Panc1 (cell line): ENCODE measurements around the gene RAMAC. TPM values are rescaled to one million over a fixed set of nuclear protein-coding genes. Genes with fewer than 3 reads are reported as not detected.

Source experiments
- ATAC-seq: fragments of 200-7000 bp; cut with Tn5 transposase; 2 replicates; pipeline ENCODE4 v1.9.1; 2020; ENCODE audit warnings: mild to moderate bottlenecking, moderate library complexity
- BruUV-seq: library from RNA; stranded (reverse); fragments of 400-500 nt; replicated peaks from 2 replicates; lab custom pipeline; 2021; lab: Mats Ljungman, UMichigan
- CTCF ChIA-PET: fragments of 300-600 bp; sonication (Branson Sonifier 250); formaldehyde crosslinking; loops from one replicate; lab custom pipeline; 2022; ENCODE audit warnings: antibody characterized with exemption; lab: Charles Lee
- POLR2A ChIA-PET: fragments of 300-600 bp; sonication (Branson Sonifier 250); formaldehyde crosslinking; loops from one replicate; lab custom pipeline; 2022; ENCODE audit warnings: antibody characterized with exemption; lab: Charles Lee
- DNase-seq: peaks from one replicate; pipeline ENCODE4 v3.0.0-alpha.2; 2010; ENCODE audit warnings: low read depth, low spot score
- H3K27ac ChIP-seq: 2 replicates; pipeline ENCODE4 v1.5.1; 2011; ENCODE audit warnings: mild to moderate bottlenecking, low read length, inconsistent platforms
- H3K27me3 ChIP-seq: fragments of 200-500 bp; sonication (Bioruptor generic); 2 replicates; pipeline ENCODE4 v1.6.0; 2014; ENCODE audit warnings: low read length, inconsistent platforms; ENCODE audit not compliant: control insufficient read depth, insufficient read depth
- H3K36me3 ChIP-seq: fragments of 200-500 bp; sonication (Bioruptor generic); 2 replicates; pipeline ENCODE4 v1.5.1; 2014; ENCODE audit warnings: inconsistent platforms, mild to moderate bottlenecking, low read length, moderate library complexity; ENCODE audit not compliant: control insufficient read depth, insufficient read depth
- H3K4me1 ChIP-seq: 2 replicates; pipeline ENCODE4 v1.5.1; 2011; ENCODE audit warnings: inconsistent platforms, mild to moderate bottlenecking, low read length, moderate library complexity; ENCODE audit not compliant: control insufficient read depth, insufficient read depth
- H3K4me3 ChIP-seq, 2 experiments: 2 replicates each; pipeline ENCODE4 v1.5.1; 2011 to 2012; ENCODE audit warnings: low read depth in 2 of 2, low read length in 2 of 2, mild to moderate bottlenecking in 2 of 2, inconsistent platforms in 1 of 2, moderate library complexity in 1 of 2
- H3K9me3 ChIP-seq: fragments of 200-500 bp; sonication (Bioruptor generic); 2 replicates; pipeline ENCODE4 v1.5.1; 2014; ENCODE audit warnings: low read depth, mild to moderate bottlenecking, inconsistent platforms, low read length, moderate library complexity; ENCODE audit not compliant: control insufficient read depth, insufficient read depth
- POLR2AphosphoS5 ChIP-seq: IDR thresholded peaks from 2 replicates; pipeline ENCODE4 v1.6.1; 2012; ENCODE audit warnings: mild to moderate bottlenecking, low read depth, low read length, moderate library complexity
- REST ChIP-seq, 2 experiments: IDR thresholded peaks; 2 replicates each; pipeline ENCODE4 v1.6.1; 2011 to 2012; ENCODE audit warnings: low read depth in 2 of 2, control low read depth in 1 of 2, low read length in 1 of 2, mild to moderate bottlenecking in 1 of 2, moderate library complexity in 1 of 2; ENCODE audit not compliant: insufficient read depth in 1 of 2
- SIN3A ChIP-seq: IDR thresholded peaks from 2 replicates; pipeline ENCODE4 v1.6.1; 2012; ENCODE audit warnings: low read depth, mild to moderate bottlenecking, low read length, moderate library complexity, borderline replicate concordance; ENCODE audit not compliant: insufficient read depth
- TCF7L2 ChIP-seq: IDR thresholded peaks from 2 replicates; pipeline ENCODE4 v1.6.1; 2011; ENCODE audit warnings: mild to moderate bottlenecking, low read depth, low read length, inconsistent platforms
- in situ Hi-C: cut with HindIII; loops from 2 replicates; pipeline ENCODE4 v1.10.0; 2016; ENCODE audit warnings: low sequenced_read_pairs, low pct_unique_long_range_greater_than_20kb
- intact Hi-C: fragments of 100-400 bp; cut with micrococcal nuclease; formaldehyde crosslinking; loops from one replicate; pipeline ENCODE4 v1.10.0; 2022; ENCODE audit not compliant: unreplicated experiment
- total RNA-seq: library from RNA; stranded (reverse); gene quantifications from one replicate; pipeline ENCODE4 v1.2.1, GENCODE V29; 2021; ENCODE audit not compliant: unreplicated experiment
- TF ChIP-seq, protein P1 (sequence below): fragments of 450-650 bp; IDR thresholded peaks from 2 replicates; pipeline ENCODE4 v1.5.1; 2017; ENCODE audit warnings: mild to moderate bottlenecking

The RAMAC gene
- total RNA-seq, 1 experiment from 2014 or later = 32.0 TPM

GRCh38 chr15:82972990-82973389 lies 13.0 kb upstream of the RAMAC start:
- Histone ChIP-seq H3K9me3 (no peaks in the 10 kb centered on the region), H3K27me3 (no peaks in the 10 kb centered on the region), H3K36me3 (no peaks in the 10 kb centered on the region), H3K4me3 (no peak overlapping the region), H3K4me1 (no peaks in the 10 kb centered on the region), H3K27ac (no peak overlapping the region)
- no peak for DNase-seq
- no TSS peak for BruUV-seq
- intact Hi-C loops (no loop called here), in situ Hi-C loops (no loop called here)
- ChIA-PET POLR2A (no interaction called here), CTCF (no interaction called here)
- no peak for TF ChIP-seq POLR2AphosphoS5
- TF ChIP-seq REST (IDR thresholded peaks at IDR 0.05; ENCODE audit: insufficient read depth in 1 of 2, low read depth in 2 of 2, low read length in 1 of 2) = no peak
- TF ChIP-seq TCF7L2 = no peak
- no peak for TF ChIP-seq SIN3A
- TF ChIP-seq, protein P1, sequence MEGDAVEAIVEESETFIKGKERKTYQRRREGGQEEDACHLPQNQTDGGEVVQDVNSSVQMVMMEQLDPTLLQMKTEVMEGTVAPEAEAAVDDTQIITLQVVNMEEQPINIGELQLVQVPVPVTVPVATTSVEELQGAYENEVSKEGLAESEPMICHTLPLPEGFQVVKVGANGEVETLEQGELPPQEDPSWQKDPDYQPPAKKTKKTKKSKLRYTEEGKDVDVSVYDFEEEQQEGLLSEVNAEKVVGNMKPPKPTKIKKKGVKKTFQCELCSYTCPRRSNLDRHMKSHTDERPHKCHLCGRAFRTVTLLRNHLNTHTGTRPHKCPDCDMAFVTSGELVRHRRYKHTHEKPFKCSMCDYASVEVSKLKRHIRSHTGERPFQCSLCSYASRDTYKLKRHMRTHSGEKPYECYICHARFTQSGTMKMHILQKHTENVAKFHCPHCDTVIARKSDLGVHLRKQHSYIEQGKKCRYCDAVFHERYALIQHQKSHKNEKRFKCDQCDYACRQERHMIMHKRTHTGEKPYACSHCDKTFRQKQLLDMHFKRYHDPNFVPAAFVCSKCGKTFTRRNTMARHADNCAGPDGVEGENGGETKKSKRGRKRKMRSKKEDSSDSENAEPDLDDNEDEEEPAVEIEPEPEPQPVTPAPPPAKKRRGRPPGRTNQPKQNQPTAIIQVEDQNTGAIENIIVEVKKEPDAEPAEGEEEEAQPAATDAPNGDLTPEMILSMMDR = no peak
- no peak for ATAC-seq

- BruUV-seq = no TSS peak
- ChIA-PET CTCF (no interaction called here), POLR2A (interaction anchor here (0.6 kb wide), 1 partner anchor 134 kb away, joined by 5 read pairs; no protein-coding TSS in a partner anchor)
- in situ Hi-C loops (no loop called here), intact Hi-C loops (no loop called here)
- Histone ChIP-seq H3K9me3 (no peaks in the 10 kb centered on the region), H3K27ac (no peak overlapping the region), H3K4me3 (no peak overlapping the region), H3K36me3 (no peaks in the 10 kb centered on the region), H3K27me3 (no peaks in the 10 kb centered on the region), H3K4me1 (no peaks in the 10 kb centered on the region)
- TF ChIP-seq REST (IDR thresholded peaks at IDR 0.05; ENCODE audit: insufficient read depth in 1 of 2, low read depth in 2 of 2, low read length in 1 of 2) (no peak), SIN3A (no peak), TCF7L2 (no peak), POLR2AphosphoS5 (no peak)
- TF ChIP-seq, protein P1 = no peak
- ATAC-seq (no peak), DNase-seq (no peak)
These were observed 8.9 kb upstream of the RAMAC start for GRCh38 chr15:82977076-82977475.
